ENCODE measurements around the gene SMIM7. TPM values are rescaled to one million over a fixed set of nuclear protein-coding genes. Genes with fewer than 3 reads are reported as not detected.

Gene SMIM7
- total RNA-seq, 1 experiment from 2014 or later, result 101 TPM

GRCh38 chr19:16645140-16645539 is 14.8 kb downstream of the SMIM7 start:
- Histone ChIP-seq H3K4me1 (replicated peaks) (no peaks in the 10 kb centered on the region), H3K27me3 (replicated peaks) (no peaks in the 10 kb centered on the region), H3K9me3 (replicated peaks) (no peaks in the 10 kb centered on the region), H3K27ac (no peak overlapping the region), H3K36me3 (peaks cover 91% of the 10 kb centered on the region), H3K4me3 (no peak overlapping the region)
- DNase-seq (ENCODE audit: low read depth in 1 of 2, low spot score in 2 of 2), result no peak

- Histone ChIP-seq H3K27me3 (replicated peaks) (no peaks in the 10 kb centered on the region), H3K36me3 (peaks cover 84% of the 10 kb centered on the region), H3K27ac (no peak overlapping the region), H3K4me1 (replicated peaks) (no peaks in the 10 kb centered on the region), H3K9me3 (replicated peaks) (no peaks in the 10 kb centered on the region), H3K4me3 (no peak overlapping the region)
- DNase-seq (ENCODE audit: low read depth in 1 of 2, low spot score in 2 of 2), result no peak
Observed at GRCh38 chr19:16641695-16642094, 18.2 kb downstream of the SMIM7 start.

- DNase-seq (ENCODE audit: low read depth in 1 of 2, low spot score in 2 of 2), result no peak
- no peak overlapping the region for H3K27ac ChIP-seq
- peaks cover 77% of the 10 kb centered on the region for H3K36me3 ChIP-seq
- no peaks in the 10 kb centered on the region for H3K27me3 ChIP-seq (replicated peaks)
- no peaks in the 10 kb centered on the region for H3K4me1 ChIP-seq (replicated peaks)
- no peak overlapping the region for H3K4me3 ChIP-seq
- H3K9me3 ChIP-seq (replicated peaks), result no peaks in the 10 kb centered on the region
Observed at GRCh38 chr19:16640951-16641350, 19.0 kb downstream of the SMIM7 start.

GRCh38 chr19:16638666-16639065 is 21.3 kb downstream of the SMIM7 start:
- DNase-seq (ENCODE audit: low read depth in 1 of 2, low spot score in 2 of 2), result no peak
- H3K36me3 ChIP-seq, result peaks cover 60% of the 10 kb centered on the region
- no peak overlapping the region for H3K27ac ChIP-seq
- no peak overlapping the region for H3K4me3 ChIP-seq
- no peaks in the 10 kb centered on the region for H3K4me1 ChIP-seq (replicated peaks)
- no peaks in the 10 kb centered on the region for H3K9me3 ChIP-seq (replicated peaks)
- no peaks in the 10 kb centered on the region for H3K27me3 ChIP-seq (replicated peaks)

- no peak for DNase-seq (ENCODE audit: low read depth in 1 of 2, low spot score in 2 of 2)
Observed at GRCh38 chr19:16637535-16637934, 22.4 kb downstream of the SMIM7 start.

GRCh38 chr19:16631465-16631864 is 28.5 kb downstream of the SMIM7 start:
- Histone ChIP-seq H3K4me3 (no peak overlapping the region), H3K27me3 (replicated peaks) (no peaks in the 10 kb centered on the region), H3K9me3 (replicated peaks) (no peaks in the 10 kb centered on the region), H3K36me3 (peaks cover 50% of the 10 kb centered on the region), H3K4me1 (replicated peaks) (peaks cover 7% of the 10 kb centered on the region), H3K27ac (no peak overlapping the region)
- no peak for DNase-seq (ENCODE audit: low read depth in 1 of 2, low spot score in 2 of 2)

More at GRCh38 chr19:16637535-16637934, 22.4 kb downstream of the SMIM7 start:
- Histone ChIP-seq H3K4me3 (no peak overlapping the region), H3K9me3 (replicated peaks) (no peaks in the 10 kb centered on the region), H3K27me3 (replicated peaks) (no peaks in the 10 kb centered on the region), H3K27ac (no peak overlapping the region), H3K4me1 (replicated peaks) (no peaks in the 10 kb centered on the region), H3K36me3 (peaks cover 56% of the 10 kb centered on the region)

GRCh38 chr19:16628984-16629691 is 30.8 kb downstream of the SMIM7 start:
- DNase-seq (ENCODE audit: low read depth in 1 of 2, low spot score in 2 of 2), result peak in 1 of 2 experiments; percentile 34
- peaks cover 66% of the 10 kb centered on the region for H3K36me3 ChIP-seq
- H3K27me3 ChIP-seq (replicated peaks), result no peaks in the 10 kb centered on the region
- H3K4me3 ChIP-seq, result peak overlapping the region; percentile 86
- H3K4me1 ChIP-seq (replicated peaks), result peaks cover 14% of the 10 kb centered on the region
- peak overlapping the region; percentile 92 for H3K27ac ChIP-seq
- no peaks in the 10 kb centered on the region for H3K9me3 ChIP-seq (replicated peaks)

- no peaks in the 10 kb centered on the region for H3K9me3 ChIP-seq (replicated peaks)
- peaks cover 14% of the 10 kb centered on the region for H3K4me1 ChIP-seq (replicated peaks)
- H3K27ac ChIP-seq, result peak within 1 kb of the TSS; percentile 92
- H3K27me3 ChIP-seq (replicated peaks), result no peaks in the 10 kb centered on the region
- peak; percentile 92 to 94 for DNase-seq (ENCODE audit: low read depth in 1 of 2, low spot score in 2 of 2)
- H3K36me3 ChIP-seq, result peaks cover 73% of the 10 kb centered on the region
- peak within 1 kb of the TSS; percentile 86 for H3K4me3 ChIP-seq
Observed at GRCh38 chr19:16628183-16628983, 31.6 kb downstream of the SMIM7 start, which contains the start of gene MED26. TSS of gene MED26 (minus strand) at chr19:16628204. CDS start at chr19:16627943, 261 bp downstream.

- Histone ChIP-seq H3K27ac (peak overlapping the region; percentile 40), H3K4me1 (replicated peaks) (peaks cover 14% of the 10 kb centered on the region), H3K4me3 (peak overlapping the region; percentile 86), H3K36me3 (peaks cover 75% of the 10 kb centered on the region), H3K9me3 (replicated peaks) (no peaks in the 10 kb centered on the region), H3K27me3 (replicated peaks) (no peaks in the 10 kb centered on the region)
- no peak for DNase-seq (ENCODE audit: low read depth in 1 of 2, low spot score in 2 of 2)
Observed at GRCh38 chr19:16627928-16628182, 32.1 kb downstream of the SMIM7 start.

- peak overlapping the region; percentile 86 for H3K4me3 ChIP-seq
- H3K36me3 ChIP-seq, result peaks cover 75% of the 10 kb centered on the region
- peaks cover 14% of the 10 kb centered on the region for H3K4me1 ChIP-seq (replicated peaks)
- H3K9me3 ChIP-seq (replicated peaks), result no peaks in the 10 kb centered on the region
- H3K27ac ChIP-seq, result peak overlapping the region; percentile 40
- peak in 1 of 2 experiments; percentile 29 for DNase-seq (ENCODE audit: low read depth in 1 of 2, low spot score in 2 of 2)
- no peaks in the 10 kb centered on the region for H3K27me3 ChIP-seq (replicated peaks)
Observed at GRCh38 chr19:16627193-16627927, 32.6 kb downstream of the SMIM7 start.

- Histone ChIP-seq H3K36me3 (peaks cover 72% of the 10 kb centered on the region), H3K4me3 (peak overlapping the region; percentile 86), H3K27ac (peak overlapping the region; percentile 40; the same call in 1 of the 2 replicates), H3K4me1 (replicated peaks) (peaks cover 14% of the 10 kb centered on the region), H3K9me3 (replicated peaks) (no peaks in the 10 kb centered on the region), H3K27me3 (replicated peaks) (no peaks in the 10 kb centered on the region)
- DNase-seq (ENCODE audit: low read depth in 1 of 2, low spot score in 2 of 2), result no peak
Observed at GRCh38 chr19:16626796-16627192, 33.1 kb downstream of the SMIM7 start.

- peaks cover 14% of the 10 kb centered on the region for H3K4me1 ChIP-seq (replicated peaks)
- no peak for DNase-seq (ENCODE audit: low read depth in 1 of 2, low spot score in 2 of 2)
- no peak overlapping the region for H3K27ac ChIP-seq
- peaks cover 61% of the 10 kb centered on the region for H3K36me3 ChIP-seq
- H3K27me3 ChIP-seq (replicated peaks), result no peaks in the 10 kb centered on the region
- H3K9me3 ChIP-seq (replicated peaks), result no peaks in the 10 kb centered on the region
- H3K4me3 ChIP-seq, result no peak overlapping the region
Observed at GRCh38 chr19:16625163-16625958, 34.6 kb downstream of the SMIM7 start.

- no peaks in the 10 kb centered on the region for H3K27me3 ChIP-seq (replicated peaks)
- no peak overlapping the region for H3K27ac ChIP-seq
- no peak for DNase-seq (ENCODE audit: low read depth in 1 of 2, low spot score in 2 of 2)
- H3K9me3 ChIP-seq (replicated peaks), result no peaks in the 10 kb centered on the region
- H3K4me1 ChIP-seq (replicated peaks), result peaks cover 12% of the 10 kb centered on the region
- peaks cover 52% of the 10 kb centered on the region for H3K36me3 ChIP-seq
- H3K4me3 ChIP-seq, result no peak overlapping the region
Observed at GRCh38 chr19:16624236-16624635, 35.7 kb downstream of the SMIM7 start.
